MCF 10A (cell line): ENCODE measurements around the gene ANGPTL2. TPM values are rescaled to one million over a fixed set of nuclear protein-coding genes. Genes with fewer than 3 reads are reported as not detected.
A peak's percentile ranks its signal among the peaks of the same experiment; 100 is the strongest.

Experiments
- BruUV-seq: library from RNA; stranded (reverse); fragments of 400-500 nt; replicated peaks from 2 replicates; lab custom pipeline; 2021; lab: Mats Ljungman, UMichigan
- CTCF ChIA-PET: fragments of 300-600 bp; sonication (Branson Sonifier 250); formaldehyde crosslinking; extraction: SDS; loops from one replicate; lab custom pipeline; 2021; ENCODE audit warnings: antibody characterized with exemption, inconsistent platforms; lab: Yijun Ruan, JAX
- POLR2A ChIA-PET: fragments of 300-600, 350-650 bp; sonication (Branson Sonifier 250); formaldehyde crosslinking; extraction: SDS; loops from one replicate; lab custom pipeline; 2020; ENCODE audit warnings: antibody characterized with exemption, inconsistent platforms; lab: Yijun Ruan, JAX
- DNase-seq: peaks from one replicate; pipeline ENCODE4 v3.0.0-alpha.2; 2018; ENCODE audit not compliant: unreplicated experiment
- H3K27ac Mint-ChIP-seq: one replicate; pipeline ENCODE4 v1.8.0; 2022; ENCODE audit warnings: mild to moderate bottlenecking, low read depth, mixed read lengths; ENCODE audit not compliant: unreplicated experiment
- H3K27me3 Mint-ChIP-seq: one replicate; pipeline ENCODE4 v1.8.0; 2022; ENCODE audit warnings: mixed read lengths; ENCODE audit not compliant: insufficient read depth, unreplicated experiment
- H3K36me3 Mint-ChIP-seq: one replicate; pipeline ENCODE4 v1.8.0; 2022; ENCODE audit warnings: mild to moderate bottlenecking, moderate library complexity, mixed read lengths; ENCODE audit not compliant: insufficient read depth, unreplicated experiment
- H3K4me1 Mint-ChIP-seq: one replicate; pipeline ENCODE4 v1.8.0; 2022; ENCODE audit warnings: mixed read lengths; ENCODE audit not compliant: insufficient read depth, unreplicated experiment
- H3K4me3 Mint-ChIP-seq: one replicate; pipeline ENCODE4 v1.8.0; 2022; ENCODE audit warnings: mild to moderate bottlenecking, moderate library complexity, mixed read lengths; ENCODE audit not compliant: unreplicated experiment
- H3K9me3 Mint-ChIP-seq: one replicate; pipeline ENCODE4 v1.8.0; 2022; ENCODE audit warnings: mixed read lengths; ENCODE audit not compliant: unreplicated experiment
- intact Hi-C: fragments of 100-400 bp; cut with micrococcal nuclease; formaldehyde crosslinking; loops from 2 replicates; pipeline ENCODE4 v1.14.1; 2022
- total RNA-seq: library from RNA; stranded (reverse); gene quantifications from 2 replicates; pipeline ENCODE4 v1.2.3, GENCODE V29; 2022
- TF ChIP-seq, protein P1 (sequence below): fragments of 200-600 bp; IDR thresholded peaks from one replicate; pipeline ENCODE4 v1.8.0; 2022; ENCODE audit warnings: antibody characterized with exemption, mild to moderate bottlenecking; ENCODE audit not compliant: unreplicated experiment

The ANGPTL2 gene
- total RNA-seq, 1 experiment from 2014 or later = not detected

DNA sequence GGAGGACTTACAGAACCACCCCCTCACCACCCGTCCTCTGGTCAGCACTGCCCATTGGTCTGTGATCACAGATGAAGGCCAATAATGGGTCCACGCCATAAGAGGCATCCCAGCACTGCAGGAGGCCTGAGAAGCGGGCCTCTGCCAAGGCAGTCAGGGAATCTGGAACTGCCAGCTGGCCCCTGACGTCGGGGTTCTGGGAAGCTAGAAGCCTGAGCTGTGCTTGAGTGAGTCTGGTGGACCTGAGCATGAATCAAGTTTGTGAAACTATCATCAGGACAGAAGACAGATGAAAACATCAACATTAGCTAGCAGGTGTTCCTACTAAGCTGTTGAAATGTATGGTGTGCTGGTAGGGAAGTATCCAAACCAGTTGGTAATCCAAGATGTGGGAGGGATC, 7.8 kb downstream of the ANGPTL2 start:
- no TSS peak for BruUV-seq
- intact Hi-C loops = no loop called here
- H3K9me3 Mint-ChIP-seq = no peaks in the 10 kb centered on the region
- H3K27me3 Mint-ChIP-seq = peaks cover 15% of the 10 kb centered on the region
- no peaks in the 10 kb centered on the region for H3K36me3 Mint-ChIP-seq
- H3K4me1 Mint-ChIP-seq = peaks cover 9% of the 10 kb centered on the region
- ChIA-PET POLR2A (no interaction called here), CTCF (no interaction called here)
- no peak overlapping the region for H3K27ac Mint-ChIP-seq
- no peak overlapping the region for H3K4me3 Mint-ChIP-seq
- TF ChIP-seq, protein P1, sequence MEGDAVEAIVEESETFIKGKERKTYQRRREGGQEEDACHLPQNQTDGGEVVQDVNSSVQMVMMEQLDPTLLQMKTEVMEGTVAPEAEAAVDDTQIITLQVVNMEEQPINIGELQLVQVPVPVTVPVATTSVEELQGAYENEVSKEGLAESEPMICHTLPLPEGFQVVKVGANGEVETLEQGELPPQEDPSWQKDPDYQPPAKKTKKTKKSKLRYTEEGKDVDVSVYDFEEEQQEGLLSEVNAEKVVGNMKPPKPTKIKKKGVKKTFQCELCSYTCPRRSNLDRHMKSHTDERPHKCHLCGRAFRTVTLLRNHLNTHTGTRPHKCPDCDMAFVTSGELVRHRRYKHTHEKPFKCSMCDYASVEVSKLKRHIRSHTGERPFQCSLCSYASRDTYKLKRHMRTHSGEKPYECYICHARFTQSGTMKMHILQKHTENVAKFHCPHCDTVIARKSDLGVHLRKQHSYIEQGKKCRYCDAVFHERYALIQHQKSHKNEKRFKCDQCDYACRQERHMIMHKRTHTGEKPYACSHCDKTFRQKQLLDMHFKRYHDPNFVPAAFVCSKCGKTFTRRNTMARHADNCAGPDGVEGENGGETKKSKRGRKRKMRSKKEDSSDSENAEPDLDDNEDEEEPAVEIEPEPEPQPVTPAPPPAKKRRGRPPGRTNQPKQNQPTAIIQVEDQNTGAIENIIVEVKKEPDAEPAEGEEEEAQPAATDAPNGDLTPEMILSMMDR = no peak
- DNase-seq = no peak

DNA sequence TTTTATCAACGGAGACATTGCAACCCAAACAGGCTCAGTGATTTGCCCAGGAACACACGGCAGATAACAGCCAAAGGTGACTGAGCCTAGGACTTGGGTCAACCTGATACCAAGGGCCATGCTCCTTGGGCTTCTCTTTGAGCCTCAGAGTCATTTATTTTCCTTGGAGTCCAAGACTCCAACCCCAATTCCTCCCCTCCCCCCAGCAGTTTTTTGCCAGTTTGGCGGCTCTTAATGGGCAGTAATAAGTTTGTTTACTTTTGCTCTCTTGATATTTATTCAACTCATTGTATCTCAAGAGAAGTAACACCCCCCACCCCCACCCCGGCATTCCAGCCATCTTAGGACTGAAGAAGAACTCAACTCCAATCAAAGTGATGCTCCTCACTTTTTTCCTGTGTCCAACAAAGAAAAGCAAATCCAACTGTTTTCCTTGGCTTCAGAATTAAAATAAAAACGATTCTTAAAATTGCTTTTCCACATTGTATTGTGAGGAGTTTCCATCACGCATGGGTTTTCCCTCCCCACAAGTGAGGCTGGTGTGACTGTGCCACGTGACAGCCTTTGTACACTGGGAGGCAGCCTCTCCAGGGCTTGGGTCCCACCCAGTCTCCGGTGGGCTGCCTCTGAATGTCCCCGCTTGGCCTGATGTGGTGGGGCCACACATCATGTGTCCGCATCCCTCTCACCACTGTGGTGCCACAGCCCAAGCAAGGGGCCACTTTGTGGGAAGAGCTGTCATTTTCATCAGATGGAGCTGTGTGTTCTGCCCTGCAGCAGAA, 9.1 kb downstream of the ANGPTL2 start:
- TF ChIP-seq, protein P1 = no peak
- Mint-ChIP-seq H3K27ac (no peak overlapping the region), H3K9me3 (no peaks in the 10 kb centered on the region), H3K4me1 (peaks cover 9% of the 10 kb centered on the region), H3K27me3 (peaks cover 26% of the 10 kb centered on the region), H3K4me3 (no peak overlapping the region), H3K36me3 (no peaks in the 10 kb centered on the region)
- intact Hi-C loops = no loop called here
- no TSS peak for BruUV-seq
- POLR2A ChIA-PET = no interaction called here
- CTCF ChIA-PET = no interaction called here
- DNase-seq = no peak

DNA sequence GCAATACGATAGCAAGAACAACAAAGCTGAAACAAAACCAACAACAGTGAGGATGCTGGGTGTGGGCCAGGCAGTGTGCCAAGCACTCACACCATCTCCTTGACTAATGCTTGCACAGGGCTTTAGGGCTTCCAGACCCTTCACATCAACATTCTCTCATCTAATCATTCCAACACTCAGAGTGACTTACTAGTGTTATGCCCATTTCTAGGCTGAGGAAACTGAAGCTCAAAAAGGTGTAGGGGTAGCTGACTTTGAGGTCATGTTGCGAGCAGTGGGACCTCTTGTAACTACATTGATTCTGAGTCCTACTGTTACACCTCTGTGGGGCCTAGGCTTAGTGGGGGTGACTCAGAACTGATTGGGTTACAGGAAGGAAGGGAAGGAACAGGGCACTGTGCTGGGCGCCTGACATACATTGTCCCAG, 9.7 kb downstream of the ANGPTL2 start:
- Mint-ChIP-seq H3K27me3 (peaks cover 26% of the 10 kb centered on the region), H3K4me1 (peaks cover 9% of the 10 kb centered on the region), H3K4me3 (no peak overlapping the region), H3K36me3 (no peaks in the 10 kb centered on the region), H3K9me3 (no peaks in the 10 kb centered on the region), H3K27ac (no peak overlapping the region)
- CTCF ChIA-PET = no interaction called here
- POLR2A ChIA-PET = no interaction called here
- peak; percentile 51 for DNase-seq
- BruUV-seq = no TSS peak
- intact Hi-C loops = no loop called here
- TF ChIP-seq, protein P1 = no peak

DNA sequence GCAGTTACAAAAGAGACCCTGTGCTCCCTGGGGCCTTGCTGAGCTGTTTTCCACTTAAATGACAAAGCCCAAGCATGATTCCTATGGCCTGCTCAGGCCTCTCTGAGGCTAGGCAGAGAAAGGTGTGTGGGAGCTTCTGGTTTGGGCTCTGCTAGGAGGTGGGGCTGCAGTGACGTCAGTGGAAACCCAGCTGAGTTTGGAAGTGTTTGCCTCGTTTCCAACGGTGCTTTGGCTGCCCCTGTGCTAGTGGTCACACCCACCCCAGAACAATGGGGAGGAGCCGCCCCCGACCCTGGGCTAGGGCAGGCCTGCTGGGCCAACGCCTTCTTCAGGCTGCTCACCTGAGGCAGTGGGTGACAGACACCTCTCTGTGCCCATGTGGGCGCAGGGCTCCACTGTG, 10.4 kb downstream of the ANGPTL2 start:
- BruUV-seq = no TSS peak
- intact Hi-C loops = no loop called here
- H3K4me3 Mint-ChIP-seq = no peak overlapping the region
- peak; percentile 52 for DNase-seq
- H3K36me3 Mint-ChIP-seq = no peaks in the 10 kb centered on the region
- H3K27ac Mint-ChIP-seq = no peak overlapping the region
- TF ChIP-seq, protein P1 = no peak
- H3K9me3 Mint-ChIP-seq = no peaks in the 10 kb centered on the region
- POLR2A ChIA-PET = no interaction called here
- H3K4me1 Mint-ChIP-seq = peaks cover 9% of the 10 kb centered on the region
- H3K27me3 Mint-ChIP-seq = peaks cover 26% of the 10 kb centered on the region
- CTCF ChIA-PET = interaction anchor here (0.6 kb wide), 1 partner anchor 35 kb away, joined by 5 read pairs; no protein-coding TSS in a partner anchor
